Skeletal muscle cell (primary cell): ENCODE measurements around the gene L3HYPDH.
A peak's percentile ranks its signal among the peaks of the same experiment; 100 is the strongest.

Source experiments
- DNase-seq: peaks from one replicate; pipeline ENCODE4 v3.0.0-alpha.2; 2010; ENCODE audit warnings: low read depth
- H3K4me3 ChIP-seq: 2 replicates; pipeline ENCODE4 v1.5.1; 2011; ENCODE audit warnings: low read depth, mild to moderate bottlenecking, control low read depth, low read length, moderate library complexity

L3HYPDH gene

GRCh38 chr14:59483819-59484638 is at the start of gene L3HYPDH, which contains the start of gene JKAMP:
Gene L3HYPDH (minus strand): TSS chr14:59484408. CDS start chr14:59484316, 92 bp downstream.
Gene JKAMP (plus strand): TSS chr14:59484517. CDS start chr14:59484590, 73 bp downstream.
- H3K4me3 ChIP-seq: peak within 1 kb of the TSS; percentile 81
- peak; percentile 87 for DNase-seq

DNA sequence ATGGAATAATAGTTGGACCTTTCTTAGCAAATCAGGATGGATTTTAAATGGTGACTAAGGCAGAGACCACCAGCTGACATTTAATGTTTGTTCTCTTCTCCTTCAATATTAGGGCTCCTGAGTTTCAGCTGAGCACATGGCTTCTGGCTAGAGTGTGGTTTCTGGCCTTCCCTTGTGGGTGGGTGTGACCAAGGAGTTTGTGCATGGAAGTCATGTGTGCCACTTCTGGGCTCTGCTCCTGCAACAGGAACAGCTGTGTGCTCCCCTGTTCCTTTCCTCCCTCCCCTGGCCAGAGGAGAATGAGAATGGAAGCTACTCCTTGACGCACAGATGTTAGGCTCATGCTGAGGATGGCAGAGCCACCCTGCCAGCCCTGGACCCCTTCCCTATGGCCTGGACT is 48.2 kb upstream of the L3HYPDH start:
- DNase-seq: no peak

DNA sequence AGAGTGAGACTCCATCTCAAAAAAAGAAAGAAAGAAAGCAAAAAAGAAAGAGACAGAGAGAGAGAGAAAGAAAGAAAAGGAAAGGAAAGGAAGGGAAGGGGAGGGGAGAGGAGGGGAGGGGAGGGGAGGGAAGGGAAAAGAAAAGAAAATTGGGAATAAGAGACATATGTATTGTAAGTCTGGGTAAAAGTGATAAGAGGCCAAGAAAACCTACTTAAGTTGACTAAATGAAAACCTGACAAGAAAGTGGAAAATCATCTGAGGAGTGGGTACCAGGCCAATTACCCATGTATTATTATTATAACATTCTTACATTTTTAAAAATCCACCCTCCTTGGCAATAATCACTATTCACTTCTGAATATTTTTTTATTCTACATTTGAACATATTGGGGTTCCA is 46.1 kb upstream of the L3HYPDH start:
- no peak overlapping the region for H3K4me3 ChIP-seq
- DNase-seq: no peak

More for the DNA sequence above, 48.2 kb upstream of the L3HYPDH start:
- no peak overlapping the region for H3K4me3 ChIP-seq

GRCh38 chr14:59529189-59529588 is 45.0 kb upstream of the L3HYPDH start:
- DNase-seq: no peak

DNA sequence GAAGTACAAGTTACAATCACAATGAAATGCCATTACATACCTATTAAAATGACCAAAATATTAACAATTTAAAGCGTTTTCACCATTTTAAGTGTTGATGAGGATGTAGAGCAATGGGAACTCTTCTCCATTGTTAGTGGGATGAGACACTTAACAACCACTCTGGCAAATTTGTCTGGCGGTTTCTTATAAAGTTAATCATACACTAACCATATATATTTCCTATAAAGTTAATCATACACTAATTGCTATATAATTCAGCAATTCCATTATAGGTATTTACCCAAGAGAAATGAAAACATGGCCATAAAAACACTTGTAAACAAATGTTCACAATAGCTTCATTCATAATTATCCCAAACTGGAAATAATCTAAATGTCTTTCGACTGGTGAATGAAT is 36.0 kb upstream of the L3HYPDH start:
- no peak overlapping the region for H3K4me3 ChIP-seq
- DNase-seq: no peak

More at GRCh38 chr14:59529189-59529588, 45.0 kb upstream of the L3HYPDH start:
- H3K4me3 ChIP-seq: no peak overlapping the region

DNA sequence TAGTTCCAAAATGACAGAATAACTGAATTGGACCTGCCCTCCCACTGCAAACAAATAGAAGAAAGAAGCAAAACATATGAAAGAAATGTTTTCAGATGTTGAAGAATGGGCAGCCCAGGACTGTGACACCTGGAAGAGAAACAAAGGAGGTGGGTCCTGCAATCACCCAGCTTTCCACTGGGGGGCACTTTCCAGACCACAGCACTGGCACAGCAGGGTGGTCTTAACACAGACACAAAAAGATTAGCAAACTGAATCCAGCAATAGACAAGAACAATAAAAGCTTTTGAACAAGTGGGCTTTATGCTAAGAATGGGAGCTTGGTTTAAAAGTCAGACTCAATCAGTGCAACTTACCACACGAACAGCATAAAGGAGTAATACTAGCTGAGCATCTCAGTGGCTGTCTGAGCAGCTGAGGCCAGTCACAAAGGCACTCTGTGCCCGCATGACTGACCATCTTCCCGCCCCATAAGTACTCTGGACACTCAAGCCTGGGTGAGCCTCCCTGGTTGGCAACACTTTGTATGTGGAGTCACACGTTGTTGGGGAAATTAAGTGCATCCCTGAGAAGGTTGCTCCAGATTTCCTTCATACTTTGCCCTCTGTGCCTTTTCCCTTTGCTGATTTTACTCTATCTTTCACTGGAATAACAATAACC is 27.8 kb upstream of the L3HYPDH start:
- no peak overlapping the region for H3K4me3 ChIP-seq
- no peak for DNase-seq

GRCh38 chr14:59510966-59511365 is 26.8 kb upstream of the L3HYPDH start:
- no peak for DNase-seq
- no peak overlapping the region for H3K4me3 ChIP-seq

- H3K4me3 ChIP-seq: no peak overlapping the region
- DNase-seq: no peak
Observed at GRCh38 chr14:59510001-59510400, 25.8 kb upstream of the L3HYPDH start.

- H3K4me3 ChIP-seq: no peak overlapping the region
- DNase-seq: no peak
Observed at GRCh38 chr14:59509101-59509500, 24.9 kb upstream of the L3HYPDH start.

DNA sequence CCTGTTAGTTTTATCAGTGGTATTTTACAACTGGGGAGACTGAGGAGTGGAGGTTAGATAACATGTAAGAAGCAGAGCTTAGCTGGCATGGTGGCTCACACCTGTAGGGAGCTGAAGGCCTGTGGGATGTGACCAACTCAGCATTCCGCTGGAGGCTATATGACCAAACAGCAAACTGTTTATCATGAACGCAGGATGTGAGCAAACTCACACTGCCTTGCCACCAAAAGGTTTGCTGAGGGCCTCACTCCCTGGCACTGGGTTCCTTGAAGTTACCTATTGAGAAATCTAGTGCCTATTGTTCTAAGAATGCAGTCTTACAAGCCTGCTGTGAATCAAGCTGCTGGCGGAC is 23.5 kb upstream of the L3HYPDH start:
- no peak for DNase-seq

DNA sequence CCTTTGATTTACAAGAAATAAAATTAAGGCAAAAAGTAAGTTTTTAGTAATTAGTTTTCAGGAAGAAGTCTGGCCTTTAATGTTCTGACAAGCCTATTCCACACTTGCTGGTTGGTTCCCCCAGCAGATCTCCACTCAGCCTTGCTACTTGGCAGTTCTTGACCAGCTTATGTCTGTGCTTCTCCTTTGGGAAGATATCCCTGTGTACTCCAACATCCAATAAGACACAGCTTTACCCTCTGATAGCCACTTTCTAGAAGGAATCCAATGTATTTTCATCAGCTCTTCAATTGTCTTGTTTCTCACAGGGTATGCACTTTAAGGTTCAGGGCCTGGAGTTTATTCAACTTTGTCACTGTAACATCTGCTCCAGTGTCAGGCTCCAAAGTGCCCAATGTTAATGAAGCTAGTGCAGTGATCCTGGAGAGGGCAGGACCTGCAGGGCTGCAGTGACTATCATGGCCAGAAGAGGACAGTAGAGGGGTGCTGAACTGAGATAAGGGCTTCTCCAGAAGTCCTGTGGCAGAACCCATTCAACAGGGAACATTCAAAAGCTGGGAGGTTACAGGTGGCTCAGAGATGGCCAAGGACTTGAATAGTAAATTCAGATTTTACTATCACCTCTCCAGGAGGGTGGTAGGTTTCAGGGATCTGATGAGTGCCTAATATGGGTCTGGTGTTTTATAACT is 23.0 kb upstream of the L3HYPDH start:
- peak; percentile 2 for DNase-seq

More for the DNA sequence above, 23.5 kb upstream of the L3HYPDH start:
- no peak overlapping the region for H3K4me3 ChIP-seq

DNA sequence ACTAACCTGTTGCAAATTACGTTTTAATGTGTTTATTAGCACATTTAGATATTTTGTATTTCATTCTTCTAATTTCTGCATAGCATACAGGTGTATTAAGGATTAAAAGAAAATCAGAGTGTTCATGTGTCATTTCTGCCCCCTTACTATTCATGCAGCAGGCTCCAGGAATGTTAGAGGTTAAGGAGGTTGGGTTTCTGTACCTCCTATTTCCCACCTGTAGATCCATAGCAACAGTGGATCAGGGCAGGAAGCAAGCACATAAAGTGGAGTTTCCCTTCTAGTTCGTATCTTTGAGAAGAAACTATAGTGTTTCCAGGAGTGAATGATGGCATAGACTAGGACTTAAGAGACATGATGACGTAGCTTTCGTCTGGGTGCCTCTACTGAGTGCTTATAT is 19.0 kb upstream of the L3HYPDH start:
- no peak for DNase-seq
- no peak overlapping the region for H3K4me3 ChIP-seq

More for the DNA sequence above, 23.0 kb upstream of the L3HYPDH start:
- no peak overlapping the region for H3K4me3 ChIP-seq

- DNase-seq: no peak
- H3K4me3 ChIP-seq: no peak overlapping the region
Observed at GRCh38 chr14:59500732-59501131, 16.5 kb upstream of the L3HYPDH start.

- no peak for DNase-seq
- no peak overlapping the region for H3K4me3 ChIP-seq
Observed at GRCh38 chr14:59492384-59492783, 8.2 kb upstream of the L3HYPDH start.

DNA sequence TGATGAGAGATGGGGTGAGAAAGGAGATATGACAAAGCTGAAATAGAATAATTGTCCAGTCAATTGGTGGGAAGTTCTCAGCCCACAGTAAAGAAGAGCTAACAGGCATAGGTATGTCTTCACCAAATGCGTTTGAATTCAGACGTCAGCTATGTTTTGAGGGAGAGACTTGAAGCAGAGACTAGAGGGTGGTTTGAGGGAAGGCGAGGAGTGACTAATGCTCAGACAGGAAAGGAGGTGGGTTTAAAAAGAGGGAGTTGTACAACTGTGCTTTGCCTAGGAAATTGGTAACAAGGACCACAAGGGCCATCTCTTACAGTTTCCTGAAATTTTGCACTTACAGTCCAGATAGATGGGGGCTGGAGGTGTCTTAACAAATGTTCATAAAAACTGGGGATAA is 6.5 kb upstream of the L3HYPDH start:
- H3K4me3 ChIP-seq: no peak overlapping the region
- DNase-seq: no peak

DNA sequence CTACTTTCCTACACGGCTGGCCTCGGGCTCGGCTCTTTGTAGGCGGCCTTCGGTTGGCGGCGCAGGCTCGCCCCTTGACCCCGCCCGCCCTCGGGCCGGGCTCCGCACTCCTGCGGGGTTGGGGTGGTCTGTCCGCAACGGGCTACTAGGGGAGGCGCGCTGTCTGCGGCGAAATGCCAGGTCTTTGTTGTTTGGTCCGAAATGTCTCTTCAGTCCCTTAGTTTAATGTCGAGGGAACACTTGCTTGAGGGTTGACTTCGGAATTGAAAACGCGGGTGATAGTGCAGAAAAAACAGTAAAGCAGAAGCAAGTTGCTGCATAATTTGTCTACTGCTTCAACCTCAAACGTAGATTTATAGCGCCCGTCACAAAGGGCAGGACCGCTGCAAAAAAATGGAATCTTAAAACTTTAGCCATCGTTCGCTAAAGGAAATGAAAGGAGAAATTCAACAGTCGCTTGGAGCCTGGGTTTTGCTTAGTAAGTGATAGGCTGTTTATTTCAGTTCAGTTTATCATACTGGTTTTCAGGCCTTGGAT is 499 bp upstream of the L3HYPDH start:
- H3K4me3 ChIP-seq: peak overlapping the region; percentile 81
- DNase-seq: no peak

- H3K4me3 ChIP-seq: peak overlapping the region; percentile 81
- DNase-seq: peak; percentile 65
Observed at GRCh38 chr14:59483363-59483762, 845 bp downstream of the L3HYPDH start.

DNA sequence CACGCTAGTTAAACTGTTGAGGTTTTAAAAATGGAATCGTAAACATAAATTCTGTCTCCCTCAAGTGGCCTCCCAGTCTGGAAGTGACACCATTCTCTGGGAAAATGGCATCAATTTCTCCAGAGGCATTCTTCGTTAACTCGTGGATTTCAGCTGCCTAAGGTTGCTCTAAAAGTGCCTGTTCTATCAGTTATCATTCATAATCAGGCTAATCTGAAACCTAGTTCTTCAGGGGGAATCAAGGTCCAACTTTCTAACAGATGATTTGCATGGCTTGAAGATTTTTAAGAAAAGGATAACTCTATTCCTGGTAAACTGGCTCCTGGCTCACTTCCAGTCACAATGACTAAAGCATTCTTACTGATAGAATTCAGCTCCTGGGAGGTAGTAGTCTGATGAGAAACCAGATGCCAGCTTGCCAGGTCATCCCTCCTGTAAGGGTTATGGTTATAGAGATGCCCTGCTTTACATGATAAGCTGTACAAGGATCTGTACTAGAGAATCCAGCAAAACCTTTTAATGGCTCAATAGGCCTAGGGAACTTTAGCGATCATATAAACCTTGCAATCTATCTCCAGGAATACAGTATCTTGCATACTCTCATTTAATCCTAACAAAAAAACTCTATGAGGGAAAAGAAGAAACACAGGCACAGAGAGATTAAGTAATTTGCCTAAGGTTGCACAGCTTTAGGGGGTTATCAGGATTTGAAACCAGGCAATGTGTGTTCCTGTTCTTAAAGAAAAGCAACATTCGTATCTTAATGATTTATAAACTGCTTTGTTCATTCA is 1.5 kb downstream of the L3HYPDH start:
- peak; percentile 84 for DNase-seq

GRCh38 chr14:59481871-59482540 is 2.2 kb downstream of the L3HYPDH start:
- peak; percentile 64 for DNase-seq
- H3K4me3 ChIP-seq: peak overlapping the region; percentile 81

More for the DNA sequence above, 1.5 kb downstream of the L3HYPDH start:
- H3K4me3 ChIP-seq: peak overlapping the region; percentile 81
